Rectal smooth muscle tissue (tissue), 1 donor: Measurements from ENCODE around the gene SRPRB.

ENCODE experiments used
- H3K27ac ChIP-seq: one replicate; pipeline ENCODE4 v1.7.0; 2013; ENCODE audit warnings: low read depth, low read length, inconsistent platforms
- H3K27me3 ChIP-seq: one replicate; pipeline ENCODE4 v1.7.0; 2013; ENCODE audit warnings: low read length; ENCODE audit not compliant: control insufficient read depth, insufficient read depth
- H3K36me3 ChIP-seq: one replicate; pipeline ENCODE4 v1.7.0; 2013; ENCODE audit warnings: low read length; ENCODE audit not compliant: control insufficient read depth, insufficient read depth
- H3K4me1 ChIP-seq: one replicate; pipeline ENCODE4 v1.7.0; 2013; ENCODE audit warnings: low read length; ENCODE audit not compliant: control insufficient read depth, insufficient read depth
- H3K4me3 ChIP-seq: one replicate; pipeline ENCODE4 v1.7.0; 2013; ENCODE audit warnings: low read length
- H3K9ac ChIP-seq: one replicate; pipeline ENCODE4 v1.7.0; 2013; ENCODE audit warnings: low read length

SRPRB gene

DNA sequence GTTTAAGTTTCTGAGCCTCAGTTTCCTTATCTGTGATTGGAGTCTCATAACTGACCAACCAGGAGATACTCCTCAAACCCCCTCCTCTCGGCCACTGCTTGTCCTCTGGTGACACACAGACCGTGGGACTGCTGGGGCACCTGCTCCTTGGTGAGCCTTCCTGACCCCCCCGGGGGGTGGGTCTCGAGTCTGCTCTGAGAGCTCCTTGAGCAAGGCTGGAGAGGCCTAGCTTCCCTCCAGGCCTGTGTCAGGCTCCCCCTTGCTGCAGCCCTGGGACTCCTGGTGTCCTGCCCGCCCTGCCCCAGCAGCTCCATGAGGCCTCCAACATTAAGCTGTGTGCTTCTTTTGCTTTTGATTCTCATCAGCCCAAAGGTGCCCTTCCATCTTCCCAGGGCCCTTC is 27.7 kb downstream of the SRPRB start:
- H3K4me1 ChIP-seq: no peaks in the 10 kb centered on the region
- no peak overlapping the region for H3K27ac ChIP-seq
- H3K4me3 ChIP-seq: no peak overlapping the region
- H3K9ac ChIP-seq: no peak overlapping the region
- H3K27me3 ChIP-seq: no peaks in the 10 kb centered on the region
- no peaks in the 10 kb centered on the region for H3K36me3 ChIP-seq

DNA sequence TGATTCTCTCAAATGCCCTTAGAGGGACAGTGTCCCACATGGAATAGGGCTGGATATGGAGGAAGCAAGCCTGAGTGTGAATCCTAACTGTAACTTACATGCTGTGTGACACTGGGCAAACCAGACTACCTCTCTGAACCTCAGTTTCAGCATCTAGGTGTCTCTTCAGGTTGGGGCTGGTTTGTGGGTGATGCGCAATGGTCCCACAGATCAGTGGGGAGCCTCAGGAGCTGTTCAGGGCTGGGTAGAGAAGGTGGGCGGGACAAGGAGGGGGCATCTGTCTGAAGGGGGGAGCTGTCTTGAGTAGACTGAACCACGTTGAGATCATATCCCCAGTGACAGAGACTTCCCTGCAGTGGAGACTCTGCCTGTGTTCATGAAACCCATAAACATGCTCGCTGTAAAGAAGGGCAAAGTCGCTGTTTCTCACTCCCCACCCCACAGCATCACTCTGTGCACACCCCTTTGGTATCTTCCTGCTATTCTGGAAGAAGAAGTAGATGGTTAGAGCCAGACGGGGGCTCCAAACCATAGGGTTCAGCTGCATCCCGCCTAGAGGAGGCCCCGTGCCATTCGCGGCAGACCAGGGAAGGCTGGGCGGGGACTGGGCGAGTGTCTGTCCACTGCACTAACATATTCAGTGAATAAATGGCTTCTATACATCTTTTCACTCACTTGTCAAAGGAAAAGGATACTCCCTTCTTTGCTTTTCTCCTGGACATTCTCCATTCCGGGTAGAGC is 28.4 kb downstream of the SRPRB start:
- H3K36me3 ChIP-seq: no peaks in the 10 kb centered on the region
- H3K9ac ChIP-seq: no peak overlapping the region
- no peaks in the 10 kb centered on the region for H3K27me3 ChIP-seq

DNA sequence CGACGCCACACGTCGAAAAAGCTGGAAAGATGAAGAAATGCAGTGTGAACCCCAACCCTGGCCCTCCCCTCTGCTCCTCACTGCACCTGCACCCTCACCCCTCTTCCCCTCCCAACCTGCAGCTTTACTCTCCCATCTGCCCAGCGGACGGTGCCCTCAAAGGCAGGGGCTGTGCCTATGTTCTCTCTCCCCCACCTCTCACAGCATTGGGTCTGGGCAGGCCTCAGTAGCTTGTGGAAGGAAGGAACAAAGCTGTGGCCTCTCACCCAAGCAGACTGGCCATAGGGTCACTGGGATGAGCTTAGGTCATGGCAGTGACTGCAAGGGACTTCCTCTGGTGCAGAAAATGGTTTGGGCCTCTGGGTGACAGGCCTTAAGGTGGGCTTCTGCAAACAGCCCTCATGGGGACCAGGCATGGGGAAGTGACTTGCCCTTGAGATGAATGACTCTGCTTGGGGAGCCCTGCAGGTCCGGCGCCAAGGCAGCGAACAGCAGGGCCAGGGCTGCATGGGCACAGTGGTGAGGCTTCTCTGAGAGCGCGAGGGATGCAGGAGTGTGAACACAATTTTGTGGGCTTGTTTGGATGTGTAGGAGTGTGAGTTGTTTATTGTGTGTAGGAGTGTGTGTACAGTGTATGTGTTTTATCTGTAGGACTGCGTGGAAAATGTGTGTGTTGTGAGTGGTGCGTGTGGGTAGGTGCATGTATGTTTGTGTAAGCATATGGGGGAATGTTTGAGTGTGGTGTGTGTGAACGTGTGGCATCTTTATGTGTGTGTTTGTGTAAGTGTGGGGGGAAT is 29.2 kb downstream of the SRPRB start:
- H3K36me3 ChIP-seq: no peaks in the 10 kb centered on the region
- H3K9ac ChIP-seq: no peak overlapping the region
- no peaks in the 10 kb centered on the region for H3K4me1 ChIP-seq
- H3K4me3 ChIP-seq: no peak overlapping the region
- no peak overlapping the region for H3K27ac ChIP-seq
- H3K27me3 ChIP-seq: no peaks in the 10 kb centered on the region

More for the DNA sequence above, 28.4 kb downstream of the SRPRB start:
- Histone ChIP-seq H3K27ac (no peak overlapping the region), H3K4me1 (no peaks in the 10 kb centered on the region), H3K4me3 (no peak overlapping the region)

DNA sequence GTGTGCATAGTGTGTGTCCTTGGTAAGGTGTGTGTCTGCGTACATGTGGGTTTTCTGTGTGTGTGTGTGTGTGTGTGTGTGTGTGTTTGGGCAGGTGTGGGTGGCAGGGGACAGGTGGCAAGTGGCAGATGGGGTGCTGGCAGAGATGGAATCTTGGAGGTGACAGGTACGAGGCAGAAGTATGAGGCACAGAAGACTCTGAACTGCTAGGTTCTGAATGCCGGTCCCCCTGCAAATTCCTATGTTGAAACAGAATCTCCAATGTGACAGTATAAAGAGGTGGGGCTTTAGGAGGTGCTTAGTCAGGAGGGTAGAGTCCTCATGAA is 29.8 kb downstream of the SRPRB start:
- no peak overlapping the region for H3K9ac ChIP-seq
- no peaks in the 10 kb centered on the region for H3K36me3 ChIP-seq
- H3K4me3 ChIP-seq: no peak overlapping the region
- no peaks in the 10 kb centered on the region for H3K4me1 ChIP-seq
- no peaks in the 10 kb centered on the region for H3K27me3 ChIP-seq
- H3K27ac ChIP-seq: no peak overlapping the region

DNA sequence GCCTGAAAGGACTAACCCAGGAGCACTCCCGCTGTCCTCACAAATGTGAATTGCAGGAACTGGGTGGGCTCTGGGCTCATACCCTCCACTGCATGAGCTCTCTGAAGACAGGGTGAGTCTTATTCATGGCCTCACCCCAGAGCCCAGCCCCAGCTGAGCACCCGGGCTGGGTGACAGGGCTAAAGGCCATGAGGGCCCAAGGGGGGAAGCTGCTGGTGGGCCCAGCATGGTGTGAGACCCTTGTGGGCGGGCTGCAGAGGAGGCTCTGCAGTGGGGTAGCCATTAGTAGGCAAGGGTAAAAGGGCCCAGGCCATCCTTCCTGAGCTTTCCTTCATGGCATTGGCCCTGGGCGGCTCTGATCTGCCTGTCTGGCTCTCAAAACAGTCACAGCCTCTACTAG is 30.3 kb downstream of the SRPRB start:
- Histone ChIP-seq H3K4me1 (no peaks in the 10 kb centered on the region), H3K4me3 (no peak overlapping the region), H3K27me3 (no peaks in the 10 kb centered on the region), H3K36me3 (no peaks in the 10 kb centered on the region), H3K27ac (no peak overlapping the region), H3K9ac (no peak overlapping the region)

DNA sequence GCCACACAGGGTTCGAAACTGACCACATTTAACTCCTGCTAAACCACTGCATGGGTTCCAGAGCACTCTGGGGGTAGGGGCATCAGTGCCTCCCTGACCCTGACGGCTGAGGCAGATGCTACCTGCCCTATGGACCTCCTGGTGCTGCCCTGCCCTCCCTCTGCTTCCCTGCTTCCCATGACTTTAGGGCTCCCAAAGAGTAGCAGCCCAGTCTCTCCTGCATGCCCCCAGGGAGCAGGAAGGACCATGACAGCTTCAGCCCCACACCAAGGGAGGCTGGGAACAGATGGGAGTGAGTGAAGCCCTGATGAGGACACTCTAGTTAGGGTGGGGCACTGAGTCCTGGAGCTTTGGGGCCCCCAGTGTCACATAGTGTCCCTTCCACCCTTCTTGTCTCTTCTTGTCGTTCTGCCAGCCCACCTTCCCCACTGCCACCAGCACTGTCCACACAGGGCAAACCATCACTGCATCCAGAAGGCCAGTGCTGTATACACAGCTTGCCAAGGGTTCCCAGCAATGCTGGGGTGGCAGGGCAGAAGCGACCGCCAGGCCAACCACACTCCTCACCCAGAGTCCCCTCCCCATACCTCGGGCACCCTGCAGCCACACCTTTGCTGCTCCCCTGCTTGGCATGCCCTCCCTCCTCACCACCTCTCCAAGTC is 31.0 kb downstream of the SRPRB start:
- Histone ChIP-seq H3K27me3 (no peaks in the 10 kb centered on the region), H3K27ac (no peak overlapping the region), H3K36me3 (no peaks in the 10 kb centered on the region), H3K4me3 (no peak overlapping the region), H3K4me1 (no peaks in the 10 kb centered on the region), H3K9ac (no peak overlapping the region)

DNA sequence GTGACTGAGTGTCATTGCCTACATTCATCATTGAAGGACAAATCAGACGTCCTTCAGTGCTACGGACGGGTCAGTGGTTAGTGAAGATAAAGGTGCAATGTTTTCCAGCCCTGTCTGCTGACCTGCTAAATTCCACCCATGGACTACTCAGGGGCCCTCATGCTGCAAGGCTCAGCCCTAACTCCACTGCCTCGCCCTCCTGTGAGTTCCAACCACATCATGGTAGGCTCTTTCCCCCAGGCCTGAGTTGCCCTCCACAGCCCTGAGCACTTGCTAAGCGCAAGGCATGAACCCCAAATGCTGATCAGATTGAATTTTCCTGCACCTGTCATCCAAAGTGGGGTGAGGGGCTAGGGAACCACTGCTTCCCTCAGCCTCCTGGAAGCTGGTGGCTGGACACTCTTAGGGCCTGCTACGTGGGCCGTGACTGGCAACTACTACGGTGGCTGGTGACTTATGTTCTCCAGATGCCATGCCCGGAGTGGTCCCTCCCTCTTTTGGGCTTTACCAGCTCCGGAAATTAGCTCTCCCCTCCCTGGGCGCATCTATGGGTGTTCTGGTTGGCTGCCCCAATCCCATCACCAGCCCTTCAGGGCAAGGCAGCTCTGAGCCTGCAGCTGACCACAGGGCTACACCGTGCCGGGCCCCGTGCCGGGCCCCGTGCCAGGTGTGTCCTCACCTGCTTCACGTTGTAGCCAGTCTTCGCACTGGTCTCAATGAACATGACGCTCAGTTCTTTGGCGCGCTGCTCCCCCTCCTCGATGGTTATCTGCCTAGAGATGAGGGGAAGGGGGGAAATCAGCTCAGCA is 32.1 kb downstream of the SRPRB start:
- H3K36me3 ChIP-seq: no peaks in the 10 kb centered on the region
- H3K4me1 ChIP-seq: no peaks in the 10 kb centered on the region
- no peak overlapping the region for H3K27ac ChIP-seq
- H3K9ac ChIP-seq: no peak overlapping the region
- H3K27me3 ChIP-seq: no peaks in the 10 kb centered on the region
- no peak overlapping the region for H3K4me3 ChIP-seq

DNA sequence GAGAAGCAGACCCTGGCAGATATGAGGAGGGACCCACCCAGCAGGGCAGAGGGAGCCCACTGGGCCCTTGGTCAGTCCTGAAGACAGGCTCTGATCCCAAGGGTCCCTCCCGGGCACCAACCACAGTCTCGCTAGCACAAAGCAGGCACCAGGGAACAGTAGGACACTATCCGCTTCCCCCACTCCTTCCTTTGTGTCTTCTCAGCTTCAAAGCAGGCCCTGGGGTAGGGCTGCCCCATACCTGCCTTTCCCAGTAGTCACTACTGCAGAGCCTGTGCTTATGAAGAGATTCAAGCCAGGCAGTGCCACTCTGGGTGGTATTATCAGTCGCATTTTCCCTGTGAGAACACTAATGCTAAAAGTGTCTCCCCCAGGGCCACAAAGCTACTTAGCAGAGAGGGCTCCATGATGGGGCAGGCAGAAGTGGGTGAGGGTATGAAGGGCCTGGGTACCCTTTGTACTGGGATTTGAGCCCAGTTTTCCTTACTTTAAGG is 32.7 kb downstream of the SRPRB start:
- no peaks in the 10 kb centered on the region for H3K4me1 ChIP-seq

DNA sequence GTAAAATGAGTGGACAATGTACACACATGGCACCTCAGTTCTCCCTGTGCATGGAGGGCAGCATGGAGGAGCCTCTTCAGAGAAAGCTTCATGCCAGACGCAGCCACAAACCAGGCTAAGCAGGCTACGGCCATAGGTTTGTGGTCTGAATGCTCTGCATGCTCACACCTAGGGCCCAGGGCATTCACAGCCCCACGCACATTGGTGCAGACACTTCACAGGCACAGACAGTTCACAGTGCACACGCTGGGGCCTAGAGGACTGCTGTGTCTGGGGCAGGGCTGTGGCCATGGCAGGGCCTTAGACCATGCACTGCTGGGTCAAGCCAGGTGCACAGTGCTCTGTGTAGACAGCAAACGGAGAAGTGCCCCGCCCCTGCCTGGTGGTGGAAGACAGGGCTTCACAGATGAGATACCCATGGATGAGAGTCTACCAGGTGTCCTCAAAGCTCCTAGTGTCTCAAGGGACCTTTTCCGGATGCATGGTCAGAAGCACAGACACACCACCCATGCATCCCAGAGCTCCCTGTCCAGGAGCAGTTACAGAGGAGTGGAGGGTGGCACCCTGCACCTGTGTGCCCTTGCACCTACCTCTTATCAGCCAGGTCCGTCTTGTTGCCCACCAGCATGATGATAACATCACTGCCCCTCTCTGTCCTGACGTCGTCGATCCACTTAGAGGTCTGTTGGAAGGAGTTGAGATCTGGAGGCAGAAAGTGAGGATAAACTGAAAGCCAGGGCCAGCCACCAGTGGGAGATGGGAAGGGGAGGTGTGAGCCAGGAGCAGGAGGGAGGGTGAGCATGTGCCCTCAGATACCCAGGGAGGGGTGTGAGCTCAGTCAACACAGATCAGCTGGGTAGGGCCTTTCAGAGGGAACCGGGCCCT is 33.5 kb downstream of the SRPRB start:
- Histone ChIP-seq H3K9ac (no peak overlapping the region), H3K27me3 (no peaks in the 10 kb centered on the region), H3K27ac (no peak overlapping the region), H3K4me3 (no peak overlapping the region), H3K36me3 (no peaks in the 10 kb centered on the region), H3K4me1 (no peaks in the 10 kb centered on the region)

More for the DNA sequence above, 32.7 kb downstream of the SRPRB start:
- H3K27me3 ChIP-seq: no peaks in the 10 kb centered on the region
- no peaks in the 10 kb centered on the region for H3K36me3 ChIP-seq
- no peak overlapping the region for H3K9ac ChIP-seq
- H3K27ac ChIP-seq: no peak overlapping the region
- H3K4me3 ChIP-seq: no peak overlapping the region

DNA sequence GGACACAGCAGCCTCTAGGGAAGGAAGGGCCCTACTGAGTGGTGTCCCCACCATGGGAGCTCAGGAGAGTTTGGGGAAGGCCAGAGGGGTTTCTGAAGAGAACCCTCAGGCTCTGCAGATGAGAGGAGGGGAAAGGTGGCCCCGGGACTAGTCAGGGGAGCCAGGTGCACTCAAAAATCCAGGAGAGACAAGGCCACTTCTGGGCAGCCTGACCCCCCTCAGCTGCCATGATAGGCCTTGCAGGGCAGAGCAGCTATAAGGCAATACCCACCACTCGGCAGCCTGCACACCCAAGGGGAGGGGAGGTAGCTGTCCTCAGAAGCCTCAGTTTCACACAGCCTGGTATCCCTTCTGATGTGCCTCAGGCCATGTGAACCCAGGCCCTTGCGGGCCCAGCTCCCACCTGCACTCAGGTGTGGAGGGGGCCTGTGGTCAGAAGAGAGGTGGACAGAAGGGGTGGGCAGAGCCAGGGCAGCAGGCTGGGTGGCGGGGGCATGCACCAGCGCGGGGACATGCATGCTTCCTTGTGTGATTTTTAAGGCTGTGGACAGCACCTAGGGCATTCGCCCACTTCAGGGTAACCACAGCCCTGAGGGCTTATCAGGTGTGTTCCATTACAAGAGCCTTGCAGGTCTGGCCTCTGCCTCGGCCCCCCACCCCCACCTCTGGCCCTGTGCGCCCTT is 34.6 kb downstream of the SRPRB start:
- no peaks in the 10 kb centered on the region for H3K4me1 ChIP-seq
- H3K4me3 ChIP-seq: no peak overlapping the region
- H3K27ac ChIP-seq: no peak overlapping the region
- no peak overlapping the region for H3K9ac ChIP-seq
- H3K36me3 ChIP-seq: no peaks in the 10 kb centered on the region
- H3K27me3 ChIP-seq: no peaks in the 10 kb centered on the region

DNA sequence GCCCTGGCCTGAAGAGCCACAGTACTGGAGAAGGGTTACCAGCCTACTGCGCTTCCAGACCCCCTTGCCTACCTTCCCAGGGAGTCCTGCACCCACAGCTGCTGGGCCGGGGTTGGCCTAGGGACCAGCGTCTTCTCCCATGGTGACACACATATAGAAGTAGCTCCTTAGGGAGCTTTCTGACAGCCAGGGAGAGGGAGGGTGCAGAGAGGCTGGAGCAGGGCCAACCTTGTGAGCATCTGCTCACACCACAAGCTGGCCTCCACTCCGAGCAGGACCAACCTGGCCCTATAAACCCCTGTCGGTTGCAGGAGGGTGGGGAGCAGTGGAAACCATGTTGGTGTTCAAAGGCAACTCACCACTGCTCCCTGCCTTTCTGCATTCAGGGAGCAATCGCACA is 35.2 kb downstream of the SRPRB start:
- Histone ChIP-seq H3K27me3 (no peaks in the 10 kb centered on the region), H3K36me3 (no peaks in the 10 kb centered on the region), H3K4me1 (no peaks in the 10 kb centered on the region), H3K9ac (no peak overlapping the region), H3K27ac (no peak overlapping the region), H3K4me3 (no peak overlapping the region)
